Measurements from ENCODE around the gene POLR1D. TPM values are rescaled to one million over a fixed set of nuclear protein-coding genes. Genes with fewer than 3 reads are reported as not detected.

POLR1D gene
- total RNA-seq, 4 donors from 2014 or later: 63.8 to 81.5 (median 73.3) TPM

DNA sequence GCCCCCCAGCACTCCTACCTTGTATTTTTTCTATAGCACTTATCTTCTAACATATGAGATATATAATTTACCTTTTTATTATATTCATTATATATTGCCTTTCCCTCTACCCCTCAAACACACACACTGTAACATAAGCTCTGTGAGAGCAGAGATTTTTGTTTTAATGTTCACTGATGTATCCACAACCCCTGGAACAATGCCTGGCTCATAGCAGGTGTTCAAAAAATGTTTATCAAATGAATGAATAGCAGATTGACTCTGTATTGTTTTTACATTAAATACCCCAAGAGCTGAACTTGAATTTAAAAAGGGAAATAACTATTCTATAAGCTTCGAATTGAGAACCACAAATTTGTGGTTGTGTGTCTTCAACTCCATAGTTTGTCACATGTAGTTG lies 11.0 kb downstream of the POLR1D start:
- Histone ChIP-seq H3K27ac (no peak overlapping the region), H3K4me1 (peaks cover 0 to 21% (median 0%) of the 10 kb centered on the region in 4 donors), H3K9me3 (no peaks in the 10 kb centered on the region), H3K4me3 (no peak overlapping the region), H3K27me3 (no peaks in the 10 kb centered on the region), H3K36me3 (peaks cover 0 to 9% (median 0%) of the 10 kb centered on the region in 3 donors)
- DNase-seq (ENCODE audit: low spot score in 2 of 2): no peak
- WGBS, 2 donors: 80 to 81% methylated on average over 1 of the region's 1 CpG
- no peak for TF ChIP-seq EP300 (IDR thresholded peaks at IDR 0.05)
- TF ChIP-seq CTCF (IDR thresholded peaks at IDR 0.05): no peak
- TF ChIP-seq POLR2A (IDR thresholded peaks at IDR 0.05): no peak

- 81% methylated on average over 2 of the region's 2 CpGs for WGBS, 2 donors
- Histone ChIP-seq H3K9me3 (no peaks in the 10 kb centered on the region), H3K4me1 (peaks cover 0 to 36% (median 7%) of the 10 kb centered on the region in 4 donors)
These were observed 12.5 kb downstream of the POLR1D start for GRCh38 chr13:27634231-27634630.

DNA sequence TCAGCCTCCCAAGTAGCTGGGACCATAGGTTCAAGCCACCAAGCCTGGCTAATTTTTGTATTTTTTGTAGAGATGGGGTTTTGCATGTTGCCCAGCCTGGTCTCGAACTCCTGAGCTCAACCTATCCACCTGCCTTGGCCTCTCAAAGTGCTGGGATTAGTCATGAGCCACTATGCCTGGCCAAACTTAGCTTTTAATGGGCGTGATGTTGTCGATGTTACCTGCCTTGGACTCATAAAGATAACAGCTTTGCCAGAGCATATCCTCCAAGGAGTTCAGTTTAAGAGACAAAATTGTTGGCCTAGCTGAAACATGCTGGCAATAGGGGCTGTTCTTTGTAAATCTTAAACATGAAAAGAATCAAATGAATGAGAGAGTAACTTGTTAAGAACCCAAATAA lies 13.1 kb downstream of the POLR1D start:
- H3K9me3 ChIP-seq: no peaks in the 10 kb centered on the region
- 92 to 97% methylated on average over 3 of the region's 3 CpGs for WGBS, 2 donors
- H3K36me3 ChIP-seq: peaks cover 0 to 9% (median 0%) of the 10 kb centered on the region in 3 donors
- no peak for DNase-seq (ENCODE audit: low spot score in 2 of 2)
- peaks cover 0 to 42% (median 12%) of the 10 kb centered on the region in 4 donors for H3K4me1 ChIP-seq
- H3K27me3 ChIP-seq: no peaks in the 10 kb centered on the region
- H3K27ac ChIP-seq: no peak overlapping the region
- TF ChIP-seq POLR2A (IDR thresholded peaks at IDR 0.05) (no peak), CTCF (IDR thresholded peaks at IDR 0.05) (no peak), EP300 (IDR thresholded peaks at IDR 0.05) (no peak)
- H3K4me3 ChIP-seq: no peak overlapping the region

More at GRCh38 chr13:27634231-27634630, 12.5 kb downstream of the POLR1D start:
- Histone ChIP-seq H3K27me3 (no peaks in the 10 kb centered on the region), H3K4me3 (no peak overlapping the region), H3K36me3 (peaks cover 0 to 9% (median 0%) of the 10 kb centered on the region in 3 donors), H3K27ac (no peak overlapping the region)
- TF ChIP-seq EP300 (IDR thresholded peaks at IDR 0.05) (no peak), POLR2A (IDR thresholded peaks at IDR 0.05) (no peak), CTCF (IDR thresholded peaks at IDR 0.05) (no peak)
- no peak for DNase-seq (ENCODE audit: low spot score in 2 of 2)

DNA sequence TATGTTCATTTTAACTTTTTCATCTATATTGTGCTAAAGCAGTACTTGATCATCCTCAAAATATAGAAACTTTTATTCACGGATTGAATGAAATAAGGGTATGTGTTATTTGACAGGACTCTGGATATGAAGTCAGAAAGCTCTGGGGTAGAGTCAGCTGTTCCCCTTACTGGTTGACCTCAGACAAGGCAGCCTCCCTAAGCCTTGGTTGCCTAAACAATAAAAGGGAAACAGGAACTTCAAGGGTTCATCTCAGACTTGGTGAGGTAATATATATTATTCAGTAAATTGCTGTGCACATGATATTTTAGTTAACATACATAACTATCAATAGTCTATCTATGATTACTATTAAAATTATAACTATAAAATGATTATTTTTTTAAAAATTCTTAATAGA lies 13.6 kb downstream of the POLR1D start:
- H3K27me3 ChIP-seq: no peaks in the 10 kb centered on the region
- H3K27ac ChIP-seq: no peak overlapping the region
- 87 to 93% methylated on average over 1 of the region's 1 CpG for WGBS, 2 donors
- no peak for TF ChIP-seq EP300 (IDR thresholded peaks at IDR 0.05)
- TF ChIP-seq CTCF (IDR thresholded peaks at IDR 0.05): no peak
- no peak for TF ChIP-seq POLR2A (IDR thresholded peaks at IDR 0.05)
- H3K36me3 ChIP-seq: peaks cover 0 to 9% (median 0%) of the 10 kb centered on the region in 3 donors
- no peaks in the 10 kb centered on the region for H3K9me3 ChIP-seq
- peaks cover 0 to 46% (median 12%) of the 10 kb centered on the region in 4 donors for H3K4me1 ChIP-seq
- no peak for DNase-seq (ENCODE audit: low spot score in 2 of 2)
- H3K4me3 ChIP-seq: no peak overlapping the region

- Histone ChIP-seq H3K4me3 (no peak overlapping the region), H3K4me1 (peaks cover 0 to 46% (median 12%) of the 10 kb centered on the region in 4 donors), H3K27me3 (no peaks in the 10 kb centered on the region), H3K36me3 (peaks cover 0 to 9% (median 0%) of the 10 kb centered on the region in 3 donors), H3K27ac (no peak overlapping the region), H3K9me3 (no peaks in the 10 kb centered on the region)
- no peak for TF ChIP-seq POLR2A (IDR thresholded peaks at IDR 0.05)
- TF ChIP-seq CTCF (IDR thresholded peaks at IDR 0.05): no peak
- TF ChIP-seq EP300 (IDR thresholded peaks at IDR 0.05): no peak
- 64 to 69% methylated on average over 6 of the region's 6 CpGs for WGBS, 2 donors
- no peak for DNase-seq (ENCODE audit: low spot score in 2 of 2)
These were observed 15.0 kb downstream of the POLR1D start for GRCh38 chr13:27636589-27637288.

Measured in tibial nerve (tissue), 4 donors.